GM21360 (cell line): Measurements from ENCODE around the gene CETP.
A peak's percentile ranks its signal among the peaks of the same experiment; 100 is the strongest.
"Not testable (repeated sequence)": the region's sequence is repeated elsewhere in the genome, so short reads cannot be mapped to it uniquely, and the experiment has no call there.

Experiments used
- ATAC-seq: cut with Tn5 transposase; IDR thresholded peaks from one replicate; pipeline ENCODE4 v1.9.1; 2021; ENCODE audit warnings: mild to moderate bottlenecking, moderate library complexity; ENCODE audit not compliant: unreplicated experiment

The CETP gene

GRCh38 chr16:56933828-56934598 is 27.7 kb upstream of the CETP start:
- ATAC-seq, result no peak

GRCh38 chr16:56934599-56935145 is 27.1 kb upstream of the CETP start:
- not testable (repeated sequence) for ATAC-seq

GRCh38 chr16:56935201-56935600 is 26.5 kb upstream of the CETP start:
- no peak for ATAC-seq

- ATAC-seq, result no peak
Measured at GRCh38 chr16:56936491-56936890, 25.3 kb upstream of the CETP start.

GRCh38 chr16:56936950-56937349 is 24.8 kb upstream of the CETP start:
- no peak for ATAC-seq

GRCh38 chr16:56938664-56939513 is 22.9 kb upstream of the CETP start:
- ATAC-seq, result no peak

- no peak for ATAC-seq
Measured at GRCh38 chr16:56939801-56940200, 21.9 kb upstream of the CETP start.

GRCh38 chr16:56941092-56941491 is 20.7 kb upstream of the CETP start:
- no peak for ATAC-seq

- ATAC-seq, result no peak
Measured at GRCh38 chr16:56941856-56942331, 19.9 kb upstream of the CETP start.

- no peak for ATAC-seq
Measured at GRCh38 chr16:56943761-56944375, 17.9 kb upstream of the CETP start.

GRCh38 chr16:56944954-56945839 is 16.6 kb upstream of the CETP start:
- ATAC-seq, result no peak

GRCh38 chr16:56945847-56946527 is 15.8 kb upstream of the CETP start:
- no peak for ATAC-seq

- ATAC-seq, result no peak
Measured at GRCh38 chr16:56946767-56947603, 14.8 kb upstream of the CETP start.

GRCh38 chr16:56947604-56947995 is 14.2 kb upstream of the CETP start:
- no peak for ATAC-seq

- no peak for ATAC-seq
Measured at GRCh38 chr16:56948234-56948633, 13.5 kb upstream of the CETP start.

- ATAC-seq, result no peak
Measured at GRCh38 chr16:56950051-56950450, 11.7 kb upstream of the CETP start.

GRCh38 chr16:56950455-56950854 is 11.3 kb upstream of the CETP start:
- no peak for ATAC-seq

- ATAC-seq, result peak; percentile 61
Measured at GRCh38 chr16:56950881-56951771, 10.6 kb upstream of the CETP start.
